Epithelial cell of proximal tubule (primary cell): Measurements from ENCODE around the gene NT5C1B. TPM values are rescaled to one million over a fixed set of nuclear protein-coding genes. Genes with fewer than 3 reads are reported as not detected.

Experiments used
- DNase-seq: peaks from one replicate; pipeline ENCODE4 v3.0.0-alpha.2; 2011; ENCODE audit warnings: low read depth
- H3K4me3 ChIP-seq: 2 replicates; pipeline ENCODE4 v1.5.1; 2011; ENCODE audit warnings: low read depth, mild to moderate bottlenecking, low read length
- total RNA-seq: library from RNA; depleted of rRNA; stranded (reverse); fragments of >200 nt; gene quantifications from 2 replicates; pipeline ENCODE4 v1.2.3, GENCODE V29; 2015
- TF ChIP-seq, protein P1 (sequence below): conservative IDR thresholded peaks from 2 replicates; pipeline ENCODE4 v1.5.1; 2012; ENCODE audit warnings: low read depth, mild to moderate bottlenecking, low read length

The NT5C1B gene
- total RNA-seq, 1 donor from 2014 or later = not detected

DNA sequence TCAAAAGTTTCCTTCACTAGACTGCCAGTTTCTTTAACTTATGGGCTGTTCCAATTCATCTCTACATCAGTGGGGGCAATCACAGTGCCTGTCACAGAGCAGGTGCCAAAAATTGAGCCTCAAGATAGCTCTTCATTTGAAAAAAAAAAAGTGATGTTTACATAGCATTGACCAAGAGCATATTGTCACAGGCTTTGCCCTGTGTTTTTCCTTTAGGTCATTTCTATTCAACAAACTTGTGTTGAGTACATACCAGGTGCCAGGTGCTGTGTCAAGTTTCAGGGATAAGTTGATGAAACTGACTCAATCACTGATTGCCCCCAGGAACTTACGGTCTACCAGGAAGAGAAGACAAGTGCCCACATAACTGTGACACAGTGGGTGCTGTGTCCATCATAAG lies 22.2 kb upstream of the NT5C1B start:
- DNase-seq = no peak
- TF ChIP-seq, protein P1, sequence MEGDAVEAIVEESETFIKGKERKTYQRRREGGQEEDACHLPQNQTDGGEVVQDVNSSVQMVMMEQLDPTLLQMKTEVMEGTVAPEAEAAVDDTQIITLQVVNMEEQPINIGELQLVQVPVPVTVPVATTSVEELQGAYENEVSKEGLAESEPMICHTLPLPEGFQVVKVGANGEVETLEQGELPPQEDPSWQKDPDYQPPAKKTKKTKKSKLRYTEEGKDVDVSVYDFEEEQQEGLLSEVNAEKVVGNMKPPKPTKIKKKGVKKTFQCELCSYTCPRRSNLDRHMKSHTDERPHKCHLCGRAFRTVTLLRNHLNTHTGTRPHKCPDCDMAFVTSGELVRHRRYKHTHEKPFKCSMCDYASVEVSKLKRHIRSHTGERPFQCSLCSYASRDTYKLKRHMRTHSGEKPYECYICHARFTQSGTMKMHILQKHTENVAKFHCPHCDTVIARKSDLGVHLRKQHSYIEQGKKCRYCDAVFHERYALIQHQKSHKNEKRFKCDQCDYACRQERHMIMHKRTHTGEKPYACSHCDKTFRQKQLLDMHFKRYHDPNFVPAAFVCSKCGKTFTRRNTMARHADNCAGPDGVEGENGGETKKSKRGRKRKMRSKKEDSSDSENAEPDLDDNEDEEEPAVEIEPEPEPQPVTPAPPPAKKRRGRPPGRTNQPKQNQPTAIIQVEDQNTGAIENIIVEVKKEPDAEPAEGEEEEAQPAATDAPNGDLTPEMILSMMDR = no peak
- H3K4me3 ChIP-seq = no peak overlapping the region

DNA sequence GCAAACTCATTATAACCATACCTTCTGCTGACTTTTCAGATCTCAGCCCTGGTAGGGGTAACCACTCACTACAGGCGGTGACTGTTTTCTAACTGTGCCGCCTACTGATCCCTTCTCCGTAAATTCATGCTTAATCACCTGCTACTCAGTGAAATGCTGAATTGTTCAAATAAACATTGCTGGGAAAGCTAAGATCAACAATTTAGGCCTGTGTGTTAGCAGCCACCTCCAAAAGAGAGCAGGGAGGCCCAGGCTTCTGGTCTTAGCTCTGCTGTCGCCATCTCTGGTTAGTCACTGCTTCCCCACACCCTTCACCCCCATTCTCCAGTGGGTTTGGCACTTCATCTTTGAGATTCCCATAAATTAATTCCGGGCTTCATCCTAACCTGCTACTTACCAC lies 21.8 kb upstream of the NT5C1B start:
- no peak for DNase-seq
- TF ChIP-seq, protein P1 = no peak
- no peak overlapping the region for H3K4me3 ChIP-seq

DNA sequence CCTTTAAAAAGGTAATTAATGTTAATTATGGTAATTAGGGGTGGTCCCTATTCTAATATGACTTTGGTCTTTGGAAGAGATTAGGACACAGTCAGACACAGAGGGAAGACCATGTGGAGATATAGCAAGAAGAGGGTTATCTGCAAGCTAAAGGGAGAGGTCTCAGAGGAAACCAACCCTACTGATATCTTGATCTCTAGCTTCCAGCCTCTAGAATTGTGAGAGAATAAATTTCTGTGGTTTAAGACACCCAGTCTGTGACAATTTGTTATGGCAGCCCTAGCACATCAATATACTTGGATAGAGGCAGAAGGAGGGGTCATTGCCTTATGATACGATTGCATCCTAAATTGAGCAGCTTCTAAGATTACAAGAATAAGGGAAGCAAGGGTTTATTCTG lies 21.3 kb upstream of the NT5C1B start:
- H3K4me3 ChIP-seq = no peak overlapping the region
- no peak for DNase-seq
- TF ChIP-seq, protein P1 = no peak

DNA sequence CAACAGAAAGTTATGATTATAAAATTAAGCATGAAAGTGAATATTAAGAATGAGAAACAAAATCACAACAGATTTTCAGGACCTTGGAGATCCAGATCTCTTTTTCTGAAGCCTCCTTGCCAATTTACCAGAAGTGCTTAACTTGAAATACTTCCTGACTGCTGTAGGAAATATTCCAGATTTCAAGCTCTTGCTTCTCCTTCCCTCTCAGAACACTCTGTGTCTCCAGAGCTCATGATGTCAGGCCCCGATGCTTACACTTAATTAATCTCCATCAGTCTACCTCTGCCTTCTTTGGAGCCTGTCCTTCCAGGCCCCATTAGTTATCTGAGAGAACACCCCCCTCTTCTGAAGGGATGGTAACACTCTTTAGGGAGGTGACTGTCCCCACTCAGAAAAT lies 20.7 kb upstream of the NT5C1B start:
- H3K4me3 ChIP-seq = no peak overlapping the region
- no peak for DNase-seq
- TF ChIP-seq, protein P1 = no peak

DNA sequence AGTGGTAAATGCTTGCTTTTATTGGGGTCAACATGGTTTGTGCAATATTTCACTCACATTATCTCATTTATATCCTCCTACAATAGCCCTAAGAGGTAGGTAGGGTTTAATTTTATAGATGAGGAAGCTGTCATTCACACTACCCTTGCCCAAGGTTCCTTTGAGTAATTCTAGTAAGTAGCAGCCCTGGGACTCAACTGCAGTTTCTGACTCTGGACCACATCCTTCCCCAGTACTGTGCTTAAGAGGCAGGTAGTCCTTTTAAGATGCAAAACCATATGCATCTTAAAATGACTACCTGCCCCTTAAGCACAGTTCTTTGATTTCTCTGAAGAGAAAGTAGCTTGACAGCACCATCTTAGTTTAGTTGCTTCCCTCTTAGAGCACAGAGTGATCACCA lies 15.7 kb upstream of the NT5C1B start:
- DNase-seq = no peak
- H3K4me3 ChIP-seq = no peak overlapping the region
- TF ChIP-seq, protein P1 = no peak

DNA sequence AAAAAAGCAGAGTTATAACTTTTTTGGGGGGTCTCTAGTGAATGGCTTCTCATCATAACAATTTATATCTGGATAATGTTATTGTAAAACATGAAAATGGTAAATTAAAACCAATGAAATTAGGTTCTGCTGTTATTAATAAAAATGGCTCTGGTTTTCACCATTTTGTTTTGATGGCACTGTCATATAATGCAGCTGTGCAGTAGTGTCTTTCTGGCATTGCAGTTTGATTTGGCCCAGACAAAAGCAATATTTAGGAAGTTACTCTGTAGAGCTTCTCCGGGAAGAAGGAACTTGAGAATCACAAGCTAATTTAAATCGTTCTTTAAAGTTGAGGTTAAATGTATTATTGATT lies 15.1 kb upstream of the NT5C1B start:
- H3K4me3 ChIP-seq = no peak overlapping the region
- no peak for DNase-seq
- TF ChIP-seq, protein P1 = no peak

DNA sequence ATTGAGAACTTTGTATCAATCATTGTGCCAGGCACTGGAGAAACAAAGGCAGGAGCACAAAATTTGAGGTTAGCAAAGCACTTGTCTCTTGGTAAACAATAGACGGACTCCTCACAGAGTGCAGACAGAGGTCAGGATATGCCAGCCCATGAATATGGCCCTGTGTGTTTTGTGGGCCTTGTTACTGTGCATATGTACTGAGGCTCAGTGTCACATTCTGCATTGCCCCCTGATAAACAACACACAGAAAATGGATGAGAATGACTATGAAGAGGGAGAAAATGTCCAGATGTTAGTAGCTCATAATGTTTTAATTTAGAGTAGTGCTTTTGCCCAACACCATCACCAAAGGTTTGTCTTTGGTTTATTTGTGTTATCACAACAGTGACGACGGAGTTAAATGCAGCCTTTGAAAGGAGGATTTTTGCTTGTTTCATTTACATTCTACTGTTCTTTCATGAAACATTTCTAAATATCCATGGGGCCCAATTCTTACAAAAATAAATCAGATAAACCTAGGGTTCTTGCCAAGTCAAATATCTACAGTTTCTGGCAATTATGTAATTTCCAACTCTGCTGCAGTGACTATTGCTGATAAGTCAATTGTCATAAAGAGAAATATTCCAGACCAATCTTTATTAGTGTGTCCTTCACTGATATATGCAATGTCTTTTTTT lies 14.6 kb upstream of the NT5C1B start:
- TF ChIP-seq, protein P1 = no peak
- DNase-seq = no peak
- no peak overlapping the region for H3K4me3 ChIP-seq
